Measurements from ENCODE around the gene RFTN2.

RFTN2 gene

GRCh38 chr2:197548582-197548981 is 126.8 kb downstream of the RFTN2 start:
- H3K36me3 ChIP-seq = peaks cover 55% of the 10 kb centered on the region
- no peaks in the 10 kb centered on the region for H3K27me3 ChIP-seq
- no peaks in the 10 kb centered on the region for H3K4me1 ChIP-seq
- no peak overlapping the region for H3K4me3 ChIP-seq (ENCODE audit: low read depth, low read length)
- no peaks in the 10 kb centered on the region for H3K9me3 ChIP-seq
- no peak for DNase-seq
- TF ChIP-seq CTCF (IDR thresholded peaks at IDR 0.05; ENCODE audit: low read depth, low read length) = no peak

- peaks cover 55% of the 10 kb centered on the region for H3K36me3 ChIP-seq
- TF ChIP-seq CTCF (IDR thresholded peaks at IDR 0.05; ENCODE audit: low read depth, low read length) = no peak
- no peak for DNase-seq
These were observed 128.1 kb downstream of the RFTN2 start for GRCh38 chr2:197547163-197547900.

GRCh38 chr2:197543206-197543605 is 132.2 kb downstream of the RFTN2 start:
- no peak for TF ChIP-seq CTCF (IDR thresholded peaks at IDR 0.05; ENCODE audit: low read depth, low read length)
- H3K4me3 ChIP-seq (ENCODE audit: low read depth, low read length) = no peak overlapping the region
- no peaks in the 10 kb centered on the region for H3K9me3 ChIP-seq
- no peaks in the 10 kb centered on the region for H3K27me3 ChIP-seq
- no peak for DNase-seq
- peaks cover 53% of the 10 kb centered on the region for H3K36me3 ChIP-seq
- no peaks in the 10 kb centered on the region for H3K4me1 ChIP-seq

More at GRCh38 chr2:197547163-197547900, 128.1 kb downstream of the RFTN2 start:
- H3K4me3 ChIP-seq (ENCODE audit: low read depth, low read length) = no peak overlapping the region
- H3K27me3 ChIP-seq = no peaks in the 10 kb centered on the region
- no peaks in the 10 kb centered on the region for H3K4me1 ChIP-seq
- H3K9me3 ChIP-seq = no peaks in the 10 kb centered on the region

- no peaks in the 10 kb centered on the region for H3K4me1 ChIP-seq
- peaks cover 49% of the 10 kb centered on the region for H3K36me3 ChIP-seq
- H3K27me3 ChIP-seq = no peaks in the 10 kb centered on the region
- H3K9me3 ChIP-seq = no peaks in the 10 kb centered on the region
- H3K4me3 ChIP-seq (ENCODE audit: low read depth, low read length) = no peak overlapping the region
- DNase-seq = no peak
- TF ChIP-seq CTCF (IDR thresholded peaks at IDR 0.05; ENCODE audit: low read depth, low read length) = no peak
These were observed 135.7 kb downstream of the RFTN2 start for GRCh38 chr2:197539734-197540133.

- Histone ChIP-seq H3K27me3 (no peaks in the 10 kb centered on the region), H3K36me3 (peaks cover 38% of the 10 kb centered on the region), H3K9me3 (no peaks in the 10 kb centered on the region), H3K4me1 (no peaks in the 10 kb centered on the region), H3K4me3 (ENCODE audit: low read depth, low read length) (no peak overlapping the region)
- DNase-seq = no peak
- no peak for TF ChIP-seq CTCF (IDR thresholded peaks at IDR 0.05; ENCODE audit: low read depth, low read length)
These were observed 137.0 kb downstream of the RFTN2 start for GRCh38 chr2:197538412-197538811.

Measured in BE2C (cell line).